Heart right ventricle (tissue), 16 donors: ENCODE measurements around the gene MRPL11. TPM values are rescaled to one million over a fixed set of nuclear protein-coding genes. Genes with fewer than 3 reads are reported as not detected.

Experiments used
- ATAC-seq, 8 donors: fragments of 200-7000 bp; cut with Tn5 transposase; one replicate each; pipeline ENCODE4 v1.9.1; 2020; ENCODE audit warnings: mild to moderate bottlenecking in 8 of 8, moderate library complexity in 8 of 8, moderate number of reproducible peaks in 1 of 8
- DNase-seq, 2 donors: peaks; one replicate each; pipeline ENCODE4 v3.0.0-alpha.2; 2020
- H3K27ac ChIP-seq, 10 donors: fragments of 200-600 bp; sonication (generic) in 2 of 10; one replicate each; pipeline versions ENCODE4 v1.5.0 to v1.8.0; 2020 to 2022; ENCODE audit warnings: mild to moderate bottlenecking in 3 of 10
- H3K27me3 ChIP-seq, 7 donors: fragments of 200-600 bp; one replicate each; pipeline ENCODE4 v1.8.0; 2021 to 2022; ENCODE audit warnings: mild to moderate bottlenecking in 2 of 7
- H3K36me3 ChIP-seq, 9 donors: fragments of 200-600 bp; sonication (generic) in 1 of 9; one replicate each; pipeline versions ENCODE4 v1.5.0 to v1.8.0; 2020 to 2022; ENCODE audit warnings: mild to moderate bottlenecking in 2 of 9
- H3K4me1 ChIP-seq, 9 donors: fragments of 200-600 bp; sonication (generic) in 1 of 9; one replicate each; pipeline versions ENCODE4 v1.5.0 to v1.8.0; 2020 to 2022; ENCODE audit warnings: mild to moderate bottlenecking in 4 of 9
- H3K4me3 ChIP-seq, 10 donors: fragments of 200-600 bp; sonication (generic) in 2 of 10; one replicate each; pipeline versions ENCODE4 v1.5.0 to v1.8.0; 2020 to 2022; ENCODE audit warnings: mild to moderate bottlenecking in 7 of 10, moderate library complexity in 2 of 10
- H3K9me3 ChIP-seq, 11 donors: fragments of 200-600 bp in 10 of 11; sonication (generic) in 2 of 11; one replicate each; pipeline versions ENCODE4 v1.5.0 to v1.8.0; 2013 to 2022; ENCODE audit warnings: mild to moderate bottlenecking in 2 of 11, control low read depth in 1 of 11, moderate library complexity in 1 of 11
- WGBS, 2 donors: extraction: QIAGEN DNeasy Blood & Tissue Kit; methylation state at CpG; one replicate each; pipeline ENCODE4 v1.1.7; 2013; ENCODE audit warnings: inconsistent platforms in 1 of 2; 5-methylcytosine and 5-hydroxymethylcytosine counted together
- intact Hi-C, 10 donors: fragments of 100-400 bp; cut with DNase I; formaldehyde crosslinking; loops; one replicate each; pipeline versions ENCODE4 v1.11.1 to v1.14.2; 2022
- polyA plus RNA-seq, 2 donors: library from polyadenylated mRNA; stranded (reverse); fragments of 200-250 nt; gene quantifications; one replicate each; pipeline ENCODE4 v1.2.3, GENCODE V29; 2013
- total RNA-seq, 10 donors: library from RNA; stranded (reverse); fragmentation: NEBNext Ultra II Directional in 3 of 10; extraction: Animal tissue kit (Norgen Biotek cat#: 25700) in 3 of 10; gene quantifications; one replicate each; pipeline versions ENCODE4 v1.2.1 to v1.2.4, GENCODE V29; 2021 to 2023
- TF ChIP-seq, protein P1 (sequence below), 9 donors: fragments of 200-600 bp; sonication (generic) in 2 of 9; IDR thresholded peaks; one replicate each; pipeline versions ENCODE4 v1.5.0 to v1.8.0; 2021 to 2022; ENCODE audit warnings: antibody characterized with exemption in 9 of 9, mild to moderate bottlenecking in 5 of 9, moderate library complexity in 1 of 9
- donor health status: Arrhythmogenic right ventricular cardiomyopathy.
- donor health status: ischemic (EF 13 %, LVEDD 7.1; RV severe dilation, severe dysfunction).
- donor health status: healthy with polysubstance abuse.
- donor health status: DM: no; HTN: yes; CAD: no.
- donor health status: DM: no; HTN: no; CAD: no.
- donor health status: ischemic (EF 25% LVEDD 6.9; RV normal size, moderate dysfunction).
- donor health status: ischemic (EF 25% LVEDD 5.7; RV mildly dilated, moderate dysfunction).
- donor health status: healthy.
- donor health status: DM: yes; HTN: yes; CAD: no.
- donor health status: Ischemic cardiomyopathy.
- donor health status: ischemic (EF 35%, LVEDD 5.7; RV mildly dilated, moderate dysfunction).
- donor health status: nonischemic (EF 11% LVEDD 7.7; RV severe dilation, severe dysfunction).
- donor health status: DM: yes; HTN: yes; CAD: no.
- donor health status: PGD.
- donor health status: ischemic (EF 29% LVEDD 5.4; RV normal size, mild dysfunction).
- donor health status: nonischemic (EF 23%, LVEDD 6.1; RV moderate dilation, normal function).

The MRPL11 gene
- total and polyA plus RNA-seq, 12 donors: 33.3 to 57.2 (median 48.2) TPM

DNA sequence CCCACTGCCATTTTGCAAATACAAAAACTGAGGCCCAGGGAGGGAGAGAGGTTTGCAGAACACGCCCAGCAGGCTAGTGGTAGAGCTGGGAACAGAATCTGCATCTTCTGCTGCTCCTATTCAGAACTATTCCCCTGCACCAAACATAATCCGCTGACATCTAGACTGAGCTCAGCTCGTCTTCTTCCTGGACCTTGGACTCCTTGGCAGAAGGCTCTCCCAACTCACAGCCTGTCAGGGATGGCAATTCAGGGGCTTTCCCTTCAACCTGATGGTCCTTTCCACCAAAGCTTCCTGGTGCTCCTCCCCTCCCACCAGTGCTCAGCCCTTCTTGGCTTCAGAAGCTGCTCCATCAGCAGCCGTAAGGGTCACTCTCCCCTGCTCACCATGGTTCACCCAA lies 27.3 kb downstream of the MRPL11 start:
- Histone ChIP-seq H3K9me3 (no peaks in the 10 kb centered on the region), H3K4me1 (peaks cover 0 to 16% (median 10%) of the 10 kb centered on the region in 9 donors), H3K36me3 (no peaks in the 10 kb centered on the region), H3K4me3 (no peak overlapping the region), H3K27me3 (peaks cover 0 to 28% (median 16%) of the 10 kb centered on the region in 7 donors), H3K27ac (no peak overlapping the region)
- ATAC-seq (no peak), DNase-seq (no peak)
- TF ChIP-seq, protein P1, sequence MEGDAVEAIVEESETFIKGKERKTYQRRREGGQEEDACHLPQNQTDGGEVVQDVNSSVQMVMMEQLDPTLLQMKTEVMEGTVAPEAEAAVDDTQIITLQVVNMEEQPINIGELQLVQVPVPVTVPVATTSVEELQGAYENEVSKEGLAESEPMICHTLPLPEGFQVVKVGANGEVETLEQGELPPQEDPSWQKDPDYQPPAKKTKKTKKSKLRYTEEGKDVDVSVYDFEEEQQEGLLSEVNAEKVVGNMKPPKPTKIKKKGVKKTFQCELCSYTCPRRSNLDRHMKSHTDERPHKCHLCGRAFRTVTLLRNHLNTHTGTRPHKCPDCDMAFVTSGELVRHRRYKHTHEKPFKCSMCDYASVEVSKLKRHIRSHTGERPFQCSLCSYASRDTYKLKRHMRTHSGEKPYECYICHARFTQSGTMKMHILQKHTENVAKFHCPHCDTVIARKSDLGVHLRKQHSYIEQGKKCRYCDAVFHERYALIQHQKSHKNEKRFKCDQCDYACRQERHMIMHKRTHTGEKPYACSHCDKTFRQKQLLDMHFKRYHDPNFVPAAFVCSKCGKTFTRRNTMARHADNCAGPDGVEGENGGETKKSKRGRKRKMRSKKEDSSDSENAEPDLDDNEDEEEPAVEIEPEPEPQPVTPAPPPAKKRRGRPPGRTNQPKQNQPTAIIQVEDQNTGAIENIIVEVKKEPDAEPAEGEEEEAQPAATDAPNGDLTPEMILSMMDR (IDR thresholded peaks at IDR 0.05): no peak
- WGBS, 2 donors: 68 to 71% methylated on average over 4 of the region's 4 CpGs
- intact Hi-C loops: loop anchor here in 4 of 10 donors (5.0 to 10.0 kb wide), 3 partner anchors 266 to 423 kb away; partner anchors contain the start of gene RBM4B (in 1 of the 4)

DNA sequence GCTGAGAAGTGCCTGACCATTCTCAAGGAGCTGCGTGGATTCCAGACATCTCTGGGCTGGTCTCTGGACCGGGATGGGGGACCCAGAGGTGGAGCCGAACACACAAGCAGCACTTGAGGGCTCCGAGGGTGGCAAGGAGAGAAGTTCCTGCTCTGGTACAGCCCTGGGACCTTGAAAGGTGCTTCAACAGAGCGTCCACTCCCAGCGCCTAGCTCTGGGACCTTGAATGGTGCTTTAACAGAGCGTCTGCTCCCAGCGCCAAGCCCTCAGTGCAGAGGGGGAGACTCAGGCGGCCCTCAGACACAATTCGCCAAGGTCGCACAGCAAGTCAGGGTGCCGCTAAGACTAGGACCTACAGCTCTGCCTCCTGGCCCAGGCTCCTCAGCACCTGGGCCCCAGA lies 28.5 kb downstream of the MRPL11 start:
- 84 to 88% methylated on average over 12 of the region's 12 CpGs for WGBS, 2 donors
- Histone ChIP-seq H3K27me3 (peaks cover 0 to 30% (median 16%) of the 10 kb centered on the region in 7 donors), H3K9me3 (no peaks in the 10 kb centered on the region), H3K27ac (no peak overlapping the region), H3K4me3 (no peak overlapping the region), H3K36me3 (no peaks in the 10 kb centered on the region), H3K4me1 (peaks cover 0 to 11% (median 7%) of the 10 kb centered on the region in 9 donors)
- TF ChIP-seq, protein P1 (IDR thresholded peaks at IDR 0.05): no peak
- no peak for DNase-seq
- ATAC-seq: no peak
- intact Hi-C loops: loop anchor here in 4 of 10 donors (5.0 to 10.0 kb wide), 3 partner anchors 267 to 425 kb away; partner anchors contain the start of gene RBM4B (in 1 of the 4)

- Histone ChIP-seq H3K27me3 (peaks cover 0 to 37% (median 18%) of the 10 kb centered on the region in 7 donors), H3K4me3 (peak overlapping the region in 8 of 10 donors; percentile 9 to 53 (median 47)), H3K36me3 (no peaks in the 10 kb centered on the region), H3K4me1 (peaks cover 0 to 11% (median 7%) of the 10 kb centered on the region in 9 donors), H3K9me3 (no peaks in the 10 kb centered on the region), H3K27ac (peak overlapping the region in 2 of 10 donors; percentile 25 to 40)
- no peak for DNase-seq
- TF ChIP-seq, protein P1 (IDR thresholded peaks at IDR 0.05): no peak
- intact Hi-C loops: loop anchor here in 9 of 10 donors (2.0 to 10.0 kb wide), 10 partner anchors 22 to 426 kb away; partner anchors contain the start of genes MRPL11 (in 1 of the 9) and RBM4B (in 1 of the 9)
- ATAC-seq: no peak
- 17 to 39% methylated on average over 7 to 15 of the region's 15 CpGs for WGBS, 2 donors
These were observed 29.4 kb downstream of the MRPL11 start for GRCh38 chr11:66409226-66409625.

DNA sequence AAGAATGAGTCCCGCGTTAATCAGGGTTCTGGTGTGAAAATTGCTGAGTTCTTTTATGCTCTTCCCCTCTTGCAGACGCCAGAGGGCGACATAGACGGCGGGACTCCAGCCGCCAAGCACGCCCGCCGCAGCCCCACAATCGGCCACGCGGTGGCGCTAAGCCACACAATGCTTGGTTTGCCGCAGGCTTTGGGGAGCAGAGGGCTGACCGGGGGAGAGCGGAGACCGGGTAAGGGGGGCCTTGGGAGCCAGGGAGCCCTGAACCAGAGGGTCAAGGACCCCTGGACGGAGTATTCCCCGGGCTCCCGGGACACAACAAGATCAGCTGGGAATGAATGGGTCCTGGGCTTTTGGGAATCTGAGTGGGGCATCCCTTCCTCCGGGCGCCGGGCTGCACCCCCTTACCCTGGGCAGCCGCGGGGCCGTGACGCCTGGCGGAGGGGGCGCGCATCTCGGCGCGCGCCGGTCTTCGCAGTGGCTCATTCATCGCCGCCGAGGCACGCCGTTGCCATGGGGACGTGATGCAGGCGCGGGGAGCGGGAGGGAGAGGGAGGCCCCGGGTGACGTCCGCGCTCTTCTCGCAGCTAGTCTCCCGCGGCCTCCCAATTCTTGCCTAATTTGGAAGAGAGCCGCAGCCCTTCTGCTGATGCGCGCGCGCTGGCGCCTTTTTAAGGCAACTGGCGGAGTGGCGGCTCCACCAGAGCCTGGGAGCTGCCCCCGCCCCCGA lies 30.0 kb downstream of the MRPL11 start:
- H3K27me3 ChIP-seq: peaks cover 0 to 37% (median 20%) of the 10 kb centered on the region in 7 donors
- TF ChIP-seq, protein P1 (IDR thresholded peaks at IDR 0.05): peak; percentile 100
- intact Hi-C loops: loop anchor here in 9 of 10 donors (1.0 to 10.0 kb wide), 12 partner anchors 22 to 426 kb away; partner anchors contain the start of genes MRPL11 (in 1 of the 9) and RBM4B (in 1 of the 9)
- ATAC-seq (peak; percentile 85 to 95 (median 91)), DNase-seq (peak; percentile 87 to 89)
- 1% methylated on average over 60 to 63 of the region's 63 CpGs for WGBS, 2 donors
- H3K4me1 ChIP-seq: peaks cover 0 to 11% (median 7%) of the 10 kb centered on the region in 9 donors
- H3K36me3 ChIP-seq: no peaks in the 10 kb centered on the region
- H3K4me3 ChIP-seq: peak overlapping the region; percentile 9 to 53 (median 47)
- no peaks in the 10 kb centered on the region for H3K9me3 ChIP-seq
- peak overlapping the region in 3 of 10 donors; percentile 18 to 49 (median 40) for H3K27ac ChIP-seq
